IPS-NIHi11 (cell line): ENCODE data around the gene MAML2.

Source experiments
- DNase-seq: peaks from one replicate; pipeline ENCODE4 v3.0.0; 2012; ENCODE audit warnings: mixed read lengths, low spot score

The MAML2 gene

GRCh38 chr11:95964281-95964680 lies 378.7 kb downstream of the MAML2 start:
- no peak for DNase-seq

GRCh38 chr11:95961758-95962157 lies 381.2 kb downstream of the MAML2 start:
- no peak for DNase-seq

GRCh38 chr11:95950905-95951304 lies 392.1 kb downstream of the MAML2 start:
- DNase-seq, result no peak

- DNase-seq, result no peak
Observed at GRCh38 chr11:95948637-95949036, 394.4 kb downstream of the MAML2 start.

- DNase-seq, result no peak
Observed at GRCh38 chr11:95944623-95945022, 398.4 kb downstream of the MAML2 start.

- DNase-seq, result no peak
Observed at GRCh38 chr11:95943546-95943945, 399.4 kb downstream of the MAML2 start.

GRCh38 chr11:95939091-95939490 lies 403.9 kb downstream of the MAML2 start:
- DNase-seq, result no peak

GRCh38 chr11:95937358-95937757 lies 405.6 kb downstream of the MAML2 start:
- no peak for DNase-seq

GRCh38 chr11:95933594-95933993 lies 409.4 kb downstream of the MAML2 start:
- no peak for DNase-seq

- no peak for DNase-seq
Observed at GRCh38 chr11:95931916-95932315, 411.1 kb downstream of the MAML2 start.

- DNase-seq, result no peak
Observed at GRCh38 chr11:95930948-95931347, 412.0 kb downstream of the MAML2 start.

- no peak for DNase-seq
Observed at GRCh38 chr11:95926726-95927125, 416.3 kb downstream of the MAML2 start.
